Panc1 (cell line): ENCODE results near the gene S100A1. TPM values are rescaled to one million over a fixed set of nuclear protein-coding genes. Genes with fewer than 3 reads are reported as not detected.

Experiments
- ATAC-seq: fragments of 200-7000 bp; cut with Tn5 transposase; 2 replicates; pipeline ENCODE4 v1.9.1; 2020; ENCODE audit warnings: mild to moderate bottlenecking, moderate library complexity
- BruUV-seq: library from RNA; stranded (reverse); fragments of 400-500 nt; replicated peaks from 2 replicates; lab custom pipeline; 2021; lab: Mats Ljungman, UMichigan
- CTCF ChIA-PET: fragments of 300-600 bp; sonication (Branson Sonifier 250); formaldehyde crosslinking; loops from one replicate; lab custom pipeline; 2022; ENCODE audit warnings: antibody characterized with exemption; lab: Charles Lee
- POLR2A ChIA-PET: fragments of 300-600 bp; sonication (Branson Sonifier 250); formaldehyde crosslinking; loops from one replicate; lab custom pipeline; 2022; ENCODE audit warnings: antibody characterized with exemption; lab: Charles Lee
- DNase-seq: peaks from one replicate; pipeline ENCODE4 v3.0.0-alpha.2; 2010; ENCODE audit warnings: low read depth, low spot score
- H3K27ac ChIP-seq: 2 replicates; pipeline ENCODE4 v1.5.1; 2011; ENCODE audit warnings: mild to moderate bottlenecking, low read length, inconsistent platforms
- H3K27me3 ChIP-seq: fragments of 200-500 bp; sonication (Bioruptor generic); 2 replicates; pipeline ENCODE4 v1.6.0; 2014; ENCODE audit warnings: low read length, inconsistent platforms; ENCODE audit not compliant: control insufficient read depth, insufficient read depth
- H3K36me3 ChIP-seq: fragments of 200-500 bp; sonication (Bioruptor generic); 2 replicates; pipeline ENCODE4 v1.5.1; 2014; ENCODE audit warnings: inconsistent platforms, mild to moderate bottlenecking, low read length, moderate library complexity; ENCODE audit not compliant: control insufficient read depth, insufficient read depth
- H3K4me1 ChIP-seq: 2 replicates; pipeline ENCODE4 v1.5.1; 2011; ENCODE audit warnings: inconsistent platforms, mild to moderate bottlenecking, low read length, moderate library complexity; ENCODE audit not compliant: control insufficient read depth, insufficient read depth
- H3K4me3 ChIP-seq, 2 experiments: 2 replicates each; pipeline ENCODE4 v1.5.1; 2011 to 2012; ENCODE audit warnings: low read depth in 2 of 2, low read length in 2 of 2, mild to moderate bottlenecking in 2 of 2, inconsistent platforms in 1 of 2, moderate library complexity in 1 of 2
- H3K9me3 ChIP-seq: fragments of 200-500 bp; sonication (Bioruptor generic); 2 replicates; pipeline ENCODE4 v1.5.1; 2014; ENCODE audit warnings: low read depth, mild to moderate bottlenecking, inconsistent platforms, low read length, moderate library complexity; ENCODE audit not compliant: control insufficient read depth, insufficient read depth
- CTCF ChIP-seq: fragments of 450-650 bp; IDR thresholded peaks from 2 replicates; pipeline ENCODE4 v1.5.1; 2017; ENCODE audit warnings: mild to moderate bottlenecking
- POLR2AphosphoS5 ChIP-seq: IDR thresholded peaks from 2 replicates; pipeline ENCODE4 v1.6.1; 2012; ENCODE audit warnings: mild to moderate bottlenecking, low read depth, low read length, moderate library complexity
- REST ChIP-seq, 2 experiments: IDR thresholded peaks; 2 replicates each; pipeline ENCODE4 v1.6.1; 2011 to 2012; ENCODE audit warnings: low read depth in 2 of 2, control low read depth in 1 of 2, low read length in 1 of 2, mild to moderate bottlenecking in 1 of 2, moderate library complexity in 1 of 2; ENCODE audit not compliant: insufficient read depth in 1 of 2
- SIN3A ChIP-seq: IDR thresholded peaks from 2 replicates; pipeline ENCODE4 v1.6.1; 2012; ENCODE audit warnings: low read depth, mild to moderate bottlenecking, low read length, moderate library complexity, borderline replicate concordance; ENCODE audit not compliant: insufficient read depth
- TCF7L2 ChIP-seq: IDR thresholded peaks from 2 replicates; pipeline ENCODE4 v1.6.1; 2011; ENCODE audit warnings: mild to moderate bottlenecking, low read depth, low read length, inconsistent platforms
- in situ Hi-C: cut with HindIII; loops from 2 replicates; pipeline ENCODE4 v1.10.0; 2016; ENCODE audit warnings: low sequenced_read_pairs, low pct_unique_long_range_greater_than_20kb
- intact Hi-C: fragments of 100-400 bp; cut with micrococcal nuclease; formaldehyde crosslinking; loops from one replicate; pipeline ENCODE4 v1.10.0; 2022; ENCODE audit not compliant: unreplicated experiment
- total RNA-seq: library from RNA; stranded (reverse); gene quantifications from one replicate; pipeline ENCODE4 v1.2.1, GENCODE V29; 2021; ENCODE audit not compliant: unreplicated experiment

S100A1 gene
- total RNA-seq, 1 experiment from 2014 or later: 2.9 TPM

GRCh38 chr1:153613406-153613805 lies 14.8 kb upstream of the S100A1 start:
- intact Hi-C loops: no loop called here
- in situ Hi-C loops: loop anchor here (25.0 kb wide), 1 partner anchor 251 kb away; the partner anchor contains the start of gene S100A9

More at GRCh38 chr1:153613406-153613805, 14.8 kb upstream of the S100A1 start:
- no peak for DNase-seq
- Histone ChIP-seq H3K9me3 (no peaks in the 10 kb centered on the region), H3K27me3 (no peaks in the 10 kb centered on the region), H3K4me1 (peaks cover 43% of the 10 kb centered on the region), H3K4me3 (peak overlapping the region; percentile 52 to 85), H3K36me3 (no peaks in the 10 kb centered on the region), H3K27ac (peak overlapping the region; percentile 87)
- ChIA-PET CTCF (interaction anchor here (0.5 to 1.8 kb wide), 3 partner anchors 10 to 41 kb away, joined by 4 to 10 read pairs (median 4); no protein-coding TSS in a partner anchor), POLR2A (interaction anchor here (0.6 to 1.6 kb wide), 2 partner anchors 10 to 20 kb away, joined by 5 to 14 read pairs; partner anchors contain the start of gene CHTOP)
- TF ChIP-seq TCF7L2 (no peak), SIN3A (no peak), POLR2AphosphoS5 (no peak), REST (IDR thresholded peaks at IDR 0.05; ENCODE audit: insufficient read depth in 1 of 2, low read depth in 2 of 2, low read length in 1 of 2) (no peak), CTCF (no peak)
- no TSS peak for BruUV-seq
- no peak for ATAC-seq
